Mucosa of descending colon (tissue), 3 donors: ENCODE results near the gene CACNA1C. TPM values are rescaled to one million over a fixed set of nuclear protein-coding genes. Genes with fewer than 3 reads are reported as not detected.

ENCODE experiments used
- ATAC-seq: fragments of 200-7000 bp; cut with Tn5 transposase; one replicate; pipeline ENCODE4 v1.9.1; 2020; ENCODE audit warnings: mild to moderate bottlenecking, moderate library complexity
- DNase-seq, 3 donors: peaks; one replicate each; pipeline ENCODE4 v3.0.0-alpha.2; 2020
- H3K36me3 ChIP-seq: fragments of 200-600 bp; one replicate; pipeline ENCODE4 v1.8.0; 2021; ENCODE audit warnings: low read depth, mild to moderate bottlenecking
- H3K4me1 ChIP-seq: fragments of 200-600 bp; one replicate; pipeline ENCODE4 v1.8.0; 2021; ENCODE audit warnings: low read depth, mild to moderate bottlenecking
- H3K4me3 ChIP-seq: fragments of 200-600 bp; one replicate; pipeline ENCODE4 v1.8.0; 2021; ENCODE audit warnings: mild to moderate bottlenecking
- H3K9me3 ChIP-seq: fragments of 200-600 bp; one replicate; pipeline ENCODE4 v1.8.0; 2021; ENCODE audit warnings: mild to moderate bottlenecking
- CTCF ChIP-seq: fragments of 200-600 bp; IDR thresholded peaks from one replicate; pipeline ENCODE4 v1.8.0; 2022; ENCODE audit warnings: antibody characterized with exemption, mild to moderate bottlenecking
- intact Hi-C, 2 donors: fragments of 100-400 bp; cut with DNase I in 1 of 2; cut with micrococcal nuclease in 1 of 2; formaldehyde crosslinking; loops; one replicate each; pipeline versions ENCODE4 v1.11.0 to v1.11.1; 2022; cut with DNase I, micrococcal nuclease
- total RNA-seq, 3 donors: library from RNA; stranded (reverse); fragmentation: NEBNext Ultra II Directional in 2 of 3; extraction: Animal tissue kit (Norgen Biotek cat#: 25700) in 2 of 3; gene quantifications; one replicate each; pipeline versions ENCODE4 v1.2.1 to v1.2.4, GENCODE V29; 2021 to 2023
- donor health status: DM: no; HTN: no; CAD: no; lungs with moderate emphysema.
- donor health status: DM: no; HTN: no; CAD: no.
- donor health status: DM: no; HTN: yes; CAD: no.

CACNA1C gene
- total RNA-seq, 3 donors from 2014 or later, result 5.5 to 89.4 (median 9.2) TPM

DNA sequence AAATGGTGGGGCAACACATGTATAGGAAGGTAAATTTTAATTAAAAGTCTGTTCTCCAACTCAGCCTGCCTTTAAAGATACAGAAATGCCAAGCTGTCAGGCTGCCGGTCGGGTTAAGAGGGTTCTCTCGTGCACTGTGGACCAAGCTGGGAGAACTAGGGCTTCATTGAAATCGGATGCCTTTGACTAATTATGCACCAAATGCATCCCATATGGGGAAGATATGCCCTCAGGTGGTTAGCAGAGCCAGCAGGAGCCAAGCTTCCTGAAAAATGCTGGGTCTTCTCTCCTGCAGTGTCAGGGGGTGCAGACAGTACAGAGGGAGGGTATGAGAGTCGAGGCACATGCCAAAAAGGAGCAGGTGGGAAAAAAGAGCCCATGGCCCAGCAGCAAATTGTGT is 236.1 kb downstream of the CACNA1C start:
- ATAC-seq (no peak), DNase-seq (no peak)
- no peaks in the 10 kb centered on the region for H3K4me1 ChIP-seq
- H3K9me3 ChIP-seq, result no peaks in the 10 kb centered on the region
- no peaks in the 10 kb centered on the region for H3K36me3 ChIP-seq
- H3K4me3 ChIP-seq, result no peak overlapping the region
- TF ChIP-seq CTCF, result no peak
- intact Hi-C loops, result no loop called here

DNA sequence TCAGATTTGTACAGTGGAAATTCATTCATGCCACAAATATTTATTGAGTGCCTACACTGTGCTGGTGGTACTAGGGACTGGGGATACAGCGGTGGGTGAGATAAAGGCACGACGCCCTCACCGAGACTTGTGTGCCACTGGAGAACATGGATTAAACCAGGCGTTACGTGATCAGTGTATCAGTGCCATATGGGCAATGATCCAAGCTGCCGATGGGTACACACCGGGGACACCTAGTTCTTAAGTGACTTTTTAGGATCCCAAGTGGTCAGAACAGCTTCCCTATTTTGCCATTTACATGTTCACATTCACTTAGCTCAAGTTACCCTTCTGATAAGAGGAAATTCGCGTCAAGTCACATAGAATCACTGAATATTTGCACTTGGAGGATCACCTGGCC is 236.7 kb downstream of the CACNA1C start:
- DNase-seq (no peak), ATAC-seq (no peak)
- TF ChIP-seq CTCF, result no peak
- Histone ChIP-seq H3K9me3 (no peaks in the 10 kb centered on the region), H3K4me3 (no peak overlapping the region), H3K36me3 (no peaks in the 10 kb centered on the region), H3K4me1 (no peaks in the 10 kb centered on the region)
- intact Hi-C loops, result no loop called here

GRCh38 chr12:2290091-2290490 is 237.3 kb downstream of the CACNA1C start:
- H3K9me3 ChIP-seq, result no peaks in the 10 kb centered on the region
- intact Hi-C loops, result no loop called here
- no peak for ATAC-seq
- TF ChIP-seq CTCF, result no peak
- no peaks in the 10 kb centered on the region for H3K36me3 ChIP-seq
- H3K4me3 ChIP-seq, result no peak overlapping the region
- DNase-seq, result no peak
- no peaks in the 10 kb centered on the region for H3K4me1 ChIP-seq

- ATAC-seq, result no peak
These were observed 237.8 kb downstream of the CACNA1C start for GRCh38 chr12:2290516-2291065.

DNA sequence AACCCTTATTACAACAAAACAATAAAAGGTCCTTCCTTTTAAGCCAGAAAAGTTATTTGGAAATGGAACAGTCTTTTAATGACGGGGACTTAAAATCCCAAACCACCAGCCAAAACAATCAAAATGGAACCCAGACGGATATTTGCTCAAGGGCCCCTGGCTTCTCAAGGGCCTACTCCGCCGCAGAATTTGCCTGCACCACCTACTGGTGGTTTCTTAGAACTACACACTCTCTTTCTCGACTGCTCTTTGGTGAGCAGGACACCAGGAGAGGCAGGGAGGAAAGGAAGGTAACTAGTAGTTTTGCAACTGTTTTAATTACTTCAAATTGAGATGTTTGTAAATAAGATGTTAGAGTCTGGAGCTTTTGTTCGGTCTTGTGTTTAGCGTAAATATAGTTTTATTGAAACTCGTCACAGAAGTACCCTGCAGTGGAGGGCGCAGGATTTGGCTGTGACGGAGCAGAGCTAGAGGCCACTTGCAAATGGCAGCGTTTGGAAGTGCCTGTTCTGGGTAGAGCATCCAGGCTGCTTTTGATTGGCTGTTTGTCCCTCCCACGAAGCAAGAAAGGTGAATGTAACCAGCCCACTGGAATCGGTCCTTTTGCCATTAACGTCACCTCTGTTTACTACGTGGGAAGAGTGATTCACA is 238.5 kb downstream of the CACNA1C start:
- no peaks in the 10 kb centered on the region for H3K4me1 ChIP-seq
- no peak overlapping the region for H3K4me3 ChIP-seq
- intact Hi-C loops, result no loop called here
- DNase-seq, result peak in 1 of 3 donors; percentile 58
- H3K9me3 ChIP-seq, result no peaks in the 10 kb centered on the region
- no peaks in the 10 kb centered on the region for H3K36me3 ChIP-seq
- TF ChIP-seq CTCF, result peak; percentile 53
- ATAC-seq, result peak; percentile 76

More at GRCh38 chr12:2290516-2291065, 237.8 kb downstream of the CACNA1C start:
- Histone ChIP-seq H3K9me3 (no peaks in the 10 kb centered on the region), H3K4me3 (no peak overlapping the region), H3K4me1 (no peaks in the 10 kb centered on the region), H3K36me3 (no peaks in the 10 kb centered on the region)
- no peak for TF ChIP-seq CTCF
- intact Hi-C loops, result no loop called here
- DNase-seq, result no peak
